ENCODE results near the gene GPX2. TPM values are rescaled to one million over a fixed set of nuclear protein-coding genes. Genes with fewer than 3 reads are reported as not detected.
"Not testable (repeated sequence)": the region's sequence is repeated elsewhere in the genome, so short reads cannot be mapped to it uniquely, and the experiment has no call there.

The GPX2 gene
- polyA plus RNA-seq, 3 donors = not detected

GRCh38 chr14:64915029-64915424 lies 27.5 kb downstream of the GPX2 start:
- Mint-ChIP-seq H3K4me3 (peak overlapping the region; percentile 81 to 92), H3K9me3 (peaks cover 0 to 2% (median 0%) of the 10 kb centered on the region in 7 donors), H3K27ac (peak overlapping the region; percentile 92 to 97 (median 95)), H3K27me3 (ENCODE audit: low read depth in 3 of 3) (peaks cover 3 to 7% (median 6%) of the 10 kb centered on the region in 3 donors), H3K36me3 (peaks cover 5 to 14% of the 10 kb centered on the region in 2 donors), H3K4me1 (peaks cover 29% of the 10 kb centered on the region)
- Histone ChIP-seq H3K79me2 (ENCODE audit: insufficient read depth, low read length) (peaks cover 57% of the 10 kb centered on the region), H3K4me3 (replicated peaks in 1 of 3; ENCODE audit: low read depth in 2 of 3, low read length in 3 of 3) (peak overlapping the region; percentile 89 to 97 (median 93)), H3K27ac (ENCODE audit: low read depth in 1 of 2, low read length in 2 of 2) (peak overlapping the region; percentile 8 to 98), H3K4me2 (replicated peaks; ENCODE audit: extremely low read depth, low read length, poor library complexity, severe bottlenecking) (peak overlapping the region; percentile 91), H4K20me1 (ENCODE audit: insufficient read depth, low read length) (peaks cover 41% of the 10 kb centered on the region), H3K4me1 (ENCODE audit: control insufficient read depth in 1 of 2, insufficient read depth in 2 of 2, low read length in 2 of 2) (peaks cover 21 to 24% of the 10 kb centered on the region in 2 donors), H2AFZ (ENCODE audit: insufficient read depth, low read depth, low read length, poor library complexity, severe bottlenecking) (peak overlapping the region; percentile 92), H3K9me3 (replicated peaks in 1 of 2; ENCODE audit: control insufficient read depth in 1 of 2, insufficient read depth in 1 of 2, low read length in 2 of 2) (no peaks in the 10 kb centered on the region), H3K27me3 (ENCODE audit: control insufficient read depth in 2 of 2, insufficient read depth in 2 of 2, low read length in 2 of 2) (peaks cover 0 to 2% of the 10 kb centered on the region in 2 donors), H3K36me3 (replicated peaks in 1 of 2; ENCODE audit: control insufficient read depth in 1 of 2, insufficient read depth in 2 of 2, low read length in 2 of 2) (no peaks in the 10 kb centered on the region), H3K9ac (ENCODE audit: insufficient read depth, low read length, poor library complexity, severe bottlenecking) (peak overlapping the region; percentile 98)
- intact Hi-C loops (cut with micrococcal nuclease) = loop anchor here (10.0 kb wide), 3 partner anchors 70 to 260 kb away; partner anchors contain the start of genes FNTB (in 2 of the 2) and MAX (in 2 of the 2)
- DNase-seq = no peak
- WGBS (ENCODE audit: insufficient coverage) = 78% methylated on average over 2 of the region's 4 CpGs
- no peak for TF ChIP-seq CTCF (IDR thresholded peaks at IDR 0.05)

GRCh38 chr14:64914237-64915028 lies 28.1 kb downstream of the GPX2 start, which contains the start of gene CHURC1:
Gene CHURC1, plus strand, starts transcription at chr14:64914455. Its CDS starts 41 bp downstream, at chr14:64914496.
- WGBS (ENCODE audit: insufficient coverage) = 0% methylated on average over 44 of the region's 49 CpGs
- Histone ChIP-seq H2AFZ (ENCODE audit: insufficient read depth, low read depth, low read length, poor library complexity, severe bottlenecking) (peak within 1 kb of the TSS; percentile 92), H3K36me3 (replicated peaks in 1 of 2; ENCODE audit: control insufficient read depth in 1 of 2, insufficient read depth in 2 of 2, low read length in 2 of 2) (no peaks in the 10 kb centered on the region), H3K27me3 (ENCODE audit: control insufficient read depth in 2 of 2, insufficient read depth in 2 of 2, low read length in 2 of 2) (peaks cover 0 to 2% of the 10 kb centered on the region in 2 donors), H3K79me2 (ENCODE audit: insufficient read depth, low read length) (peaks cover 51% of the 10 kb centered on the region), H3K4me1 (ENCODE audit: control insufficient read depth in 1 of 2, insufficient read depth in 2 of 2, low read length in 2 of 2) (peaks cover 21 to 24% of the 10 kb centered on the region in 2 donors), H3K9me3 (replicated peaks in 1 of 2; ENCODE audit: control insufficient read depth in 1 of 2, insufficient read depth in 1 of 2, low read length in 2 of 2) (no peaks in the 10 kb centered on the region), H3K4me3 (replicated peaks in 1 of 3; ENCODE audit: low read depth in 2 of 3, low read length in 3 of 3) (peak within 1 kb of the TSS; percentile 89 to 97 (median 93)), H3K27ac (ENCODE audit: low read depth in 1 of 2, low read length in 2 of 2) (peak within 1 kb of the TSS; percentile 93 to 98), H3K4me2 (replicated peaks; ENCODE audit: extremely low read depth, low read length, poor library complexity, severe bottlenecking) (peak within 1 kb of the TSS; percentile 91), H3K9ac (ENCODE audit: insufficient read depth, low read length, poor library complexity, severe bottlenecking) (peak within 1 kb of the TSS; percentile 98), H4K20me1 (ENCODE audit: insufficient read depth, low read length) (peaks cover 35% of the 10 kb centered on the region)
- Mint-ChIP-seq H3K4me3 (peak within 1 kb of the TSS; percentile 81 to 92), H3K27ac (peak within 1 kb of the TSS; percentile 92 to 97 (median 95)), H3K4me1 (peaks cover 30% of the 10 kb centered on the region), H3K27me3 (ENCODE audit: low read depth in 3 of 3) (peaks cover 3 to 7% (median 6%) of the 10 kb centered on the region in 3 donors), H3K36me3 (peaks cover 5 to 10% of the 10 kb centered on the region in 2 donors), H3K9me3 (peaks cover 0 to 2% (median 0%) of the 10 kb centered on the region in 7 donors)
- no peak for TF ChIP-seq CTCF (IDR thresholded peaks at IDR 0.05)
- peak; percentile 95 to 98 (median 97) for DNase-seq
- intact Hi-C loops (cut with micrococcal nuclease) = loop anchor here (10.0 kb wide), 3 partner anchors 70 to 260 kb away; partner anchors contain the start of genes FNTB (in 2 of the 2) and MAX (in 2 of the 2)

- H3K27ac ChIP-seq (ENCODE audit: low read depth in 1 of 2, low read length in 2 of 2); H3K36me3 Mint-ChIP-seq; H3K9me3 Mint-ChIP-seq; DNase-seq; H3K9ac ChIP-seq (ENCODE audit: insufficient read depth, low read length, poor library complexity, severe bottlenecking); H3K9me3 ChIP-seq (replicated peaks in 1 of 2; ENCODE audit: control insufficient read depth in 1 of 2, insufficient read depth in 1 of 2, low read length in 2 of 2); H3K36me3 ChIP-seq (replicated peaks in 1 of 2; ENCODE audit: control insufficient read depth in 1 of 2, insufficient read depth in 2 of 2, low read length in 2 of 2); H3K27me3 Mint-ChIP-seq (ENCODE audit: low read depth in 3 of 3); H3K27me3 ChIP-seq (ENCODE audit: control insufficient read depth in 2 of 2, insufficient read depth in 2 of 2, low read length in 2 of 2): not testable (repeated sequence)
- peaks cover 42% of the 10 kb centered on the region for H3K79me2 ChIP-seq (ENCODE audit: insufficient read depth, low read length)
- peak overlapping the region; percentile 92 for H2AFZ ChIP-seq (ENCODE audit: insufficient read depth, low read depth, low read length, poor library complexity, severe bottlenecking)
- peak overlapping the region in 1 of 3 experiments; percentile 89 for H3K4me3 ChIP-seq (replicated peaks in 1 of 3; ENCODE audit: low read depth in 2 of 3, low read length in 3 of 3)
- no CpG with 5 or more reads among the region's 5 CpGs for WGBS (ENCODE audit: insufficient coverage)
- peaks cover 21 to 24% of the 10 kb centered on the region in 2 donors for H3K4me1 ChIP-seq (ENCODE audit: control insufficient read depth in 1 of 2, insufficient read depth in 2 of 2, low read length in 2 of 2)
- peaks cover 26% of the 10 kb centered on the region for H4K20me1 ChIP-seq (ENCODE audit: insufficient read depth, low read length)
- peak overlapping the region; percentile 91 for H3K4me2 ChIP-seq (replicated peaks; ENCODE audit: extremely low read depth, low read length, poor library complexity, severe bottlenecking)
- intact Hi-C loops (cut with micrococcal nuclease) = loop anchor here (10.0 kb wide), 3 partner anchors 71 to 259 kb away; partner anchors contain the start of genes FNTB (in 2 of the 2) and MAX (in 2 of the 2)
- peak overlapping the region in 6 of 7 donors; percentile 92 to 97 (median 95) for H3K27ac Mint-ChIP-seq
- peaks cover 26% of the 10 kb centered on the region for H3K4me1 Mint-ChIP-seq
- peak overlapping the region in 1 of 2 donors; percentile 81 for H3K4me3 Mint-ChIP-seq
Observed at GRCh38 chr14:64913477-64913876, 29.1 kb downstream of the GPX2 start.
